ENCODE results near the gene MAPK6. TPM values are rescaled to one million over a fixed set of nuclear protein-coding genes. Genes with fewer than 3 reads are reported as not detected.

The MAPK6 gene
- total RNA-seq, 1 donor from 2014 or later = 23.5 TPM

DNA sequence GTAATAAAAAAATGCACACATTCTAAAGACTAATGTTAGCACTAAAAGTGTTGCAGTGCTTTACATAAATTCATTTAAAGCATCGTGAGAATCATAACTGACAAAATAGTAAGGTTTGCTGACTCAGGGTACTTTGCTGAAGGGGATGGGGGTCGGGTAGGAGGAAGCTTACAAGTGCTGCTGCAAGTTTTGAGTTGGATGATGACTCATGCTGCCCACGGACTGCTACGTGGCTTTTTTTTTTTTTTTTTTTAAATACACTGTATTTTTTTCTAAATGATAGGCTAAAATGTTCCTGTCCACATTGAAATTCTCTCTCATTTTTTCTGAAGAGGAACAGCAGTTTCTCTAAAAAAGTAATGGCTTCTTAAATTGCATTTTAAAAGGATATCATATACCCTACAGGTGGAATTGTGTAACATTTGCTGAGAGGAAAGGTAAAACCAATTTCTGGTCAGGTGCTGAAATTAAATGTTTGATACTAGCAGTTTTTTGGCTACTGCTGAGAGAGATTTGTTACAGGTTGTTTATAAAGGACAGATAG, 2.2 kb downstream of the MAPK6 start:
- peak overlapping the region; percentile 75 to 95 (median 81) for H3K4me3 ChIP-seq (ENCODE audit: low read length in 3 of 3)
- H3K9ac ChIP-seq (ENCODE audit: low read depth in 1 of 3, low read length in 3 of 3) = peak overlapping the region; percentile 85 to 91 (median 90)
- peaks cover 15 to 22% (median 20%) of the 10 kb centered on the region in 3 donors for H3K4me1 ChIP-seq (ENCODE audit: control insufficient read depth in 3 of 3, insufficient read depth in 3 of 3, low read length in 3 of 3)
- no peaks in the 10 kb centered on the region for H3K27me3 ChIP-seq (ENCODE audit: control insufficient read depth in 3 of 3, insufficient read depth in 3 of 3, low read length in 3 of 3)
- H3K27ac ChIP-seq (ENCODE audit: low read depth, low read length) = peak overlapping the region; percentile 96
- no peaks in the 10 kb centered on the region for H3K9me3 ChIP-seq (ENCODE audit: control insufficient read depth in 3 of 3, low read length in 3 of 3)
- no peaks in the 10 kb centered on the region for H3K36me3 ChIP-seq (ENCODE audit: control insufficient read depth in 3 of 3, insufficient read depth in 3 of 3, low read length in 3 of 3)

DNA sequence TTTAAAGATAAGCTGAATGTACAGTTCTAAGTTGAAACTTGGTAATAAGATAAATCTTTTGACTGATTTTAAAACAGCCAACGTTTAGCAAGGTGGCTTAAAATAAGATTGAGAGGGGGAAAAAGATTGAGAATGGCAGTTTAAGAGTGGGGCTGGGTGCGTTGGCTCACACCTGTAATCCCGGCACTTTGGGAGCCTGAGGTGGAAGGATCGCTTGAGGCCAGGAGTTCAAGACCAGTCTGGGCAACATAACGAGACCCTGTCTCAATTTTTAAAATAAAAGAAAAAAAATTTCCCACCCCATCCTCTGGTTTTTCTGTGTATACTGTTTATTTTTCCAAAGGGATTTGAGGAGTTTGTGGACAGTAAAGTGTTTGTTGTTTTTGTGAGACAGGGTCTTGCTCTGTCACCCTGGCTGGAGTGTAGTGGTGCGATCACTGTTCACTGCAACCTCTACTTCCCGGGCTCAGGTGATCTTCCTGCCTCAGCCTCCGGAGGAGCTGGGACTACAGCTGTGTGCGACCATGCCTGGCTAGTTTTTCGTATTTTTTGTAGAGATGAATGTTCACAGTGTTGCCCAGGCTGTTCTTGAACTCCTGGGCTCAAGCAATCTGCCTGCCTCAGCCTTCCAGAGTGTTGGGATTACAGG, 3.0 kb downstream of the MAPK6 start:
- Histone ChIP-seq H3K4me3 (ENCODE audit: low read length in 3 of 3) (peak overlapping the region in 2 of 3 donors; percentile 29 to 48), H3K27me3 (ENCODE audit: control insufficient read depth in 3 of 3, insufficient read depth in 3 of 3, low read length in 3 of 3) (no peaks in the 10 kb centered on the region), H3K4me1 (ENCODE audit: control insufficient read depth in 3 of 3, insufficient read depth in 3 of 3, low read length in 3 of 3) (peaks cover 15 to 22% (median 20%) of the 10 kb centered on the region in 3 donors), H3K36me3 (ENCODE audit: control insufficient read depth in 3 of 3, insufficient read depth in 3 of 3, low read length in 3 of 3) (no peaks in the 10 kb centered on the region), H3K9ac (ENCODE audit: low read depth in 1 of 3, low read length in 3 of 3) (peak overlapping the region; percentile 51 to 91 (median 55)), H3K27ac (ENCODE audit: low read depth, low read length) (peak overlapping the region; percentile 96), H3K9me3 (ENCODE audit: control insufficient read depth in 3 of 3, low read length in 3 of 3) (no peaks in the 10 kb centered on the region)

DNA sequence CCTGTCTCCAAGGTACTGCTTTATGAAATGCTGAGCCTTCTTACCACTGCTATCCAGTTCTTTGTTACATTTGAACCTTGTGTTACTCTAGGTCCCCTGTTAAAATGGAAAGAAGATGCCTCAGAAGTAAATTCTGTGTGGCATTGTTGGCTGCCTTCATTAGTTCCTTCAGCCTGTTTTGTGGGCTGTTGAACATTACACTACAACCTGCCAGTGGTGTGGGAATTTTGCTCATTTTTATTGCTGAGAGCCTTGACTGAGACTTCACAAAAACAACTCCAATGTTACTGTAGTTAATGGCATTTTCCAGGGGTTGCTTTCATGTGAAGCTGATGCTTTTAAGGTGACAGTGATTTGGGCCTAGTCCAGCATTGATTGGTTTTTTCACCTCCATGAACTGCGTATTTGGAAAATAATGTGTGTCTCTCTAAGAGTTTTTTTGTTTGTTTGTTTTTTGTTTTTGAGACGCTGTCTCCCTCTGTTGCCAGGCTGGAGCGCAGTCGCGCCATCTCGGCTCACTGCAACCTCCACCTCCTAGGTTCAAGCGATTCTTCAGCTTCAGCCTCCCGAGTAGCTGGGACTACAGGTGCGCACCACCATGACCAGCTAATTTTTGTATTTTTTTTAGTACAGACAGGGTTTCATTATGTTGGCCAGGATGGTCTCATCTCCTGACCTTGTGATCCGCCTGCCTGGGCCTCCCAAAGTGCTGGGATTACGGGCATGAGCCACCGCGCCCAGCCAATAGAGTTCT, 4.3 kb downstream of the MAPK6 start:
- Histone ChIP-seq H3K9me3 (ENCODE audit: control insufficient read depth in 3 of 3, low read length in 3 of 3) (no peaks in the 10 kb centered on the region), H3K4me1 (ENCODE audit: control insufficient read depth in 3 of 3, insufficient read depth in 3 of 3, low read length in 3 of 3) (peaks cover 15 to 22% (median 20%) of the 10 kb centered on the region in 3 donors), H3K4me3 (ENCODE audit: low read length in 3 of 3) (peak overlapping the region in 1 of 3 donors; percentile 23), H3K9ac (ENCODE audit: low read depth in 1 of 3, low read length in 3 of 3) (no peak overlapping the region), H3K27me3 (ENCODE audit: control insufficient read depth in 3 of 3, insufficient read depth in 3 of 3, low read length in 3 of 3) (no peaks in the 10 kb centered on the region), H3K36me3 (ENCODE audit: control insufficient read depth in 3 of 3, insufficient read depth in 3 of 3, low read length in 3 of 3) (peaks cover 0 to 3% (median 0%) of the 10 kb centered on the region in 3 donors), H3K27ac (ENCODE audit: low read depth, low read length) (peak overlapping the region; percentile 15)

DNA sequence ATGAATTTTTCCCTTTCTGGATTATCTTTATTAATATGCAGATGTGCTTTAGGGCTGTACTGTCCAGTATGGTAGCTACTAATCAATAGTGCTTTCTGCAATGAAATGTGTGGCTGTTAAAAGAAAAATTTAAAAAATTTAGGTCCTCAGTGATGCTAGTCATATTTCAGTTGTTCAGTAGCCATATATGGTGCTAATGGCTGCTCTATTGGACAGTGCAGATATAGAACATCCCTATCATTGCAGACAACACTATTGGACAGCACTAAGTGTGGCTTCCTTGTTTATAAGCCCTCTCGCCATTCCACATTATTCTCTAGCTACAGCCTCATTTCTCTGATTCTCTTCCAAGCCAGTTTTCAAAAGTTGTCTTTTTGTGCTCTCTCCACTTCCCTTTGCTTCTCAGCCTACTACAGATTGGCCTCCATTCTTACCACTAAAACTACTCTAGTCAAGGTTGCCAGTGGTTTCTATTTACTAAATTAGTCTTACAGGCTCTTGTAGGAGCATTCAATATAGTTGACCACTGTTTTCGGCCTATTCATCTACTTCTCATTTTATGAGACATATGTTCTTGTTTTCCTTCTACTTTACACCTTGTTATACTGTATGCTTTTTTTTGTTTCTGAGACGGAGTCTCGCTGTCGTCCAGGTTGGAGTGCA, 9.5 kb downstream of the MAPK6 start:
- Histone ChIP-seq H3K9me3 (ENCODE audit: control insufficient read depth in 3 of 3, low read length in 3 of 3) (no peaks in the 10 kb centered on the region), H3K27me3 (ENCODE audit: control insufficient read depth in 3 of 3, insufficient read depth in 3 of 3, low read length in 3 of 3) (no peaks in the 10 kb centered on the region), H3K4me1 (ENCODE audit: control insufficient read depth in 3 of 3, insufficient read depth in 3 of 3, low read length in 3 of 3) (peaks cover 6 to 8% (median 7%) of the 10 kb centered on the region in 3 donors), H3K9ac (ENCODE audit: low read depth in 1 of 3, low read length in 3 of 3) (no peak overlapping the region), H3K36me3 (ENCODE audit: control insufficient read depth in 3 of 3, insufficient read depth in 3 of 3, low read length in 3 of 3) (peaks cover 0 to 6% (median 4%) of the 10 kb centered on the region in 3 donors), H3K27ac (ENCODE audit: low read depth, low read length) (no peak overlapping the region), H3K4me3 (ENCODE audit: low read length in 3 of 3) (no peak overlapping the region)

DNA sequence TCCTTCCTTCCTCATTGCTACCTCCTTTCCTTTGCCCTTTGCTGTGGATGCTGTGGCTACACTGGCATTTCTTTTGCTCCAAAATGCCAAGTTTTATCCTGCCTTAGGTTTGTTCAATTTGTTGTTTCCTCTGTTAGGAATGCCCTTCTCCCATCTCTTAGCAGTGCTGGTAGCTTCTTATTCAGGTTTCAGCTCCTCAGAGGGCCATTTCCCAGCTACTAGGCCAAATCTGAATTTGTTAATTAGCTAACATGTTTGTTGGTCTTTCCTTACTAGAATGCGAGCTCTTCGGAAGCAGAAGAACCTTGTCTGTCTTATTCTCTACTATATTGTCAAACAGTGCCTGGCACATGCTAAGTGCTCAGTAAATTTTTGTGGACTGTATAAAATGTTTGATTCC, 11.0 kb downstream of the MAPK6 start:
- Histone ChIP-seq H3K36me3 (ENCODE audit: control insufficient read depth in 3 of 3, insufficient read depth in 3 of 3, low read length in 3 of 3) (peaks cover 0 to 6% (median 4%) of the 10 kb centered on the region in 3 donors), H3K9ac (ENCODE audit: low read depth in 1 of 3, low read length in 3 of 3) (no peak overlapping the region), H3K4me3 (ENCODE audit: low read length in 3 of 3) (no peak overlapping the region), H3K9me3 (ENCODE audit: control insufficient read depth in 3 of 3, low read length in 3 of 3) (no peaks in the 10 kb centered on the region), H3K4me1 (ENCODE audit: control insufficient read depth in 3 of 3, insufficient read depth in 3 of 3, low read length in 3 of 3) (peaks cover 6 to 8% (median 7%) of the 10 kb centered on the region in 3 donors), H3K27me3 (ENCODE audit: control insufficient read depth in 3 of 3, insufficient read depth in 3 of 3, low read length in 3 of 3) (no peaks in the 10 kb centered on the region), H3K27ac (ENCODE audit: low read depth, low read length) (no peak overlapping the region)

DNA sequence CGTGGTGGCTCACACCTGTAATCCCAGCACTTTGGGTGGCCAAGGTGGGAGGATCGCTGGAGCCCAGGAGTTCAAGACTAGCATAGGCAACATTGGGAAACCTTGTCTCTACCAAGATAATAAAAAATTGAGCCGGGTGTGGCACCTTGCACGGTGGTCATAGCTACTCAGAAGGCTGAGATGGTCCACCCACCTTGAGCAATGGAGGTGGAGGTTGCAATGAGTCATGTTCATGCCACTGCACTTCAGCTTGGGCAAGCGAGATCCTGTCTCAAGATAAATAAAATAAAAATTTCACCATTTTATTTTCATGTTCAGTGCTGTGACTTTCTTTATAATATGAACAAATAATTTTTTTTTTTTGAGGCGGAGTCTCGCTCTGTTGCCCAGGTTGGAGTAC, 12.5 kb downstream of the MAPK6 start:
- H3K9ac ChIP-seq (ENCODE audit: low read depth in 1 of 3, low read length in 3 of 3) = no peak overlapping the region
- H3K4me1 ChIP-seq (ENCODE audit: control insufficient read depth in 3 of 3, insufficient read depth in 3 of 3, low read length in 3 of 3) = peaks cover 6 to 8% (median 7%) of the 10 kb centered on the region in 3 donors
- H3K4me3 ChIP-seq (ENCODE audit: low read length in 3 of 3) = no peak overlapping the region
- no peaks in the 10 kb centered on the region for H3K27me3 ChIP-seq (ENCODE audit: control insufficient read depth in 3 of 3, insufficient read depth in 3 of 3, low read length in 3 of 3)
- peaks cover 0 to 6% (median 4%) of the 10 kb centered on the region in 3 donors for H3K36me3 ChIP-seq (ENCODE audit: control insufficient read depth in 3 of 3, insufficient read depth in 3 of 3, low read length in 3 of 3)
- H3K9me3 ChIP-seq (ENCODE audit: control insufficient read depth in 3 of 3, low read length in 3 of 3) = no peaks in the 10 kb centered on the region
- H3K27ac ChIP-seq (ENCODE audit: low read depth, low read length) = no peak overlapping the region

DNA sequence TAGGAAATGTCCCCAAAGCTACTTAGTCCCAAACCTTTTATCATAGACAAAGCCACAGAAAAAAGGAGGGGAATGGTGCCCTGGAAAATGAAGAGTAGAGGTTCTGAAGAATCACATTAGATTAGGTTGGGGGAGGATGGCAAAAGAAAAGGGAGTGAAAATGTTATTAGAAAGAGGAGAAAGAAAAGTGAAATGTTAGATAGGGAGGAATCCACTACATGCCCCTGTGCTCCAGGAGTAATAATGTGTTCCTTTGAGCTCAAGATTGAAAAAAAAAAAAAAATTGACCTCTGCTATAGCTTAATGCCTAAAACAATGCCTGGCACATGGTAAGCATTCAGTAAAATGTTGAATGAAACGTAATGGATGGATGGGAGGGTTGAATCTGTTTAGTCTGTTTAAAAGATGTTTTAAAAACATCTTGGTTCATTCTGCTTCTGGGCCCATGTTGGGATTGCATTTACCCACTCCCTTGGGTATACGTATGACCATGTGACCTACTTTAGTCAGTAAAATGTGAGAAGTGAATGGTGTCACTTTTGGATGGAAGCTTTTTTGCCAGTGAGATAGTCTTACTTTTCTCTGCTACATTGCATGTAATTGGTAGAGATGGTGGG, 19.0 kb downstream of the MAPK6 start:
- H3K27me3 ChIP-seq (ENCODE audit: control insufficient read depth in 3 of 3, insufficient read depth in 3 of 3, low read length in 3 of 3) = no peaks in the 10 kb centered on the region
- H3K27ac ChIP-seq (ENCODE audit: low read depth, low read length) = no peak overlapping the region
- no peak overlapping the region for H3K9ac ChIP-seq (ENCODE audit: low read depth in 1 of 3, low read length in 3 of 3)
- no peaks in the 10 kb centered on the region for H3K36me3 ChIP-seq (ENCODE audit: control insufficient read depth in 3 of 3, insufficient read depth in 3 of 3, low read length in 3 of 3)
- H3K4me3 ChIP-seq (ENCODE audit: low read length in 3 of 3) = no peak overlapping the region
- peaks cover 25 to 32% (median 29%) of the 10 kb centered on the region in 3 donors for H3K4me1 ChIP-seq (ENCODE audit: control insufficient read depth in 3 of 3, insufficient read depth in 3 of 3, low read length in 3 of 3)
- no peaks in the 10 kb centered on the region for H3K9me3 ChIP-seq (ENCODE audit: control insufficient read depth in 3 of 3, low read length in 3 of 3)

DNA sequence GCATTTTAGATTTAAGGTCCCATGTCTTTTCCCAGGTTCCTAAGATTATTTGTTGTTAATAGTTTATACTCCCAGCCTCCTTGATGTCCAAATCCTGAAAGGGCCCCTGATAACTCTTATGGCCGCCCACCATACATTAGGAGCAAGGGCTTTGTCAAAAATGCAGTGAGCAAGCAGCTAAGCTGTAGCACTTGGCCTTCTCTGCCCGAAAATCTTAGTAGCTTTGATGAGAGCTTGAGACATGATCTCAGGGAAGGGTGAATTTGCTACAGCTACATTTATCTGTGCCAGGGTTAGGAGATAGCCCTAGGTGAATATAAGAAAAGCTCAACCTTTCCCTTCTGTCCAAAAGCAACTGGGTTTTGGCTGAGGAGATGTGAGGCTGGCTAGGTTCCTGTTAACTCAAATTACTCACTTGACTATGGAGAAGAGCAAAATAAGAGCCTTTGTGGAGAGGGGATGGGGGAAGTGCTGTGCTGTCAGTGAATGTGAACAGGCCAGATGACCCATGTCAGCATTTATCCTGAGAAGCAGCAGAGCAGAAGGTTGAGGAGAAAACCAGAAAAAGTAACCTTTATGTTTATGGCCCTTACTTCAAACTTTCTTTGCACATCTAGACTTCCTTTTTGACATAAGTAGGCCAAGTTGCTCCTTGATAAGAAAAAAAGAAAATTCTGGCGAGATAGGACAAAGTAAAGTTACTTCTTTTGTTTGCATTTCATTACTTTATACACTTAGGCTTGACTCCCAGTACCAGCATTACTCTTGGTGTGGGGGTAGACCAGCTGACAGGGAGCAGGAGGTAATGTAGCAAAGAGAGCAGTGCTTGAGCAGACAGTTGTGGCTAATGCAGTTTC, 21.1 kb downstream of the MAPK6 start:
- Histone ChIP-seq H3K4me1 (ENCODE audit: control insufficient read depth in 3 of 3, insufficient read depth in 3 of 3, low read length in 3 of 3) (peaks cover 26 to 32% (median 29%) of the 10 kb centered on the region in 3 donors), H3K9me3 (ENCODE audit: control insufficient read depth in 3 of 3, low read length in 3 of 3) (no peaks in the 10 kb centered on the region), H3K4me3 (ENCODE audit: low read length in 3 of 3) (no peak overlapping the region), H3K27me3 (ENCODE audit: control insufficient read depth in 3 of 3, insufficient read depth in 3 of 3, low read length in 3 of 3) (no peaks in the 10 kb centered on the region), H3K27ac (ENCODE audit: low read depth, low read length) (peak overlapping the region; percentile 9), H3K9ac (ENCODE audit: low read depth in 1 of 3, low read length in 3 of 3) (peak overlapping the region; percentile 3 to 23 (median 16)), H3K36me3 (ENCODE audit: control insufficient read depth in 3 of 3, insufficient read depth in 3 of 3, low read length in 3 of 3) (no peaks in the 10 kb centered on the region)
